GF-D8 (cell line): ENCODE data around the gene ACTG1.
"Not testable (repeated sequence)": the region's sequence is repeated elsewhere in the genome, so short reads cannot be mapped to it uniquely, and the experiment has no call there.

Experiments used
- DNase-seq: peaks from one replicate; lab custom pipeline; 2025; lab: John Stamatoyannopoulos, UW

ACTG1 gene

GRCh38 chr17:81532490-81533287, 20.1 kb upstream of the ACTG1 start:
- no peak for DNase-seq

GRCh38 chr17:81531998-81532404, 19.4 kb upstream of the ACTG1 start:
- DNase-seq, result not testable (repeated sequence)

GRCh38 chr17:81531013-81531412, 18.4 kb upstream of the ACTG1 start:
- DNase-seq, result not testable (repeated sequence)

GRCh38 chr17:81529437-81529803, 16.8 kb upstream of the ACTG1 start:
- no peak for DNase-seq

GRCh38 chr17:81528651-81529436, 16.2 kb upstream of the ACTG1 start:
- DNase-seq, result no peak

GRCh38 chr17:81528384-81528650, 15.7 kb upstream of the ACTG1 start:
- DNase-seq, result no peak

- no peak for DNase-seq
Measured at GRCh38 chr17:81527591-81528383, 15.2 kb upstream of the ACTG1 start, which contains the start of gene FSCN2. Gene FSCN2, plus strand, starts transcription at chr17:81528377. Its CDS starts 155 bp downstream, at chr17:81528532.

GRCh38 chr17:81526662-81527571, 14.3 kb upstream of the ACTG1 start:
- no peak for DNase-seq

GRCh38 chr17:81524865-81525159, 12.2 kb upstream of the ACTG1 start:
- no peak for DNase-seq

- no peak for DNase-seq
Measured at GRCh38 chr17:81524039-81524864, 11.7 kb upstream of the ACTG1 start.

- no peak for DNase-seq
Measured at GRCh38 chr17:81523402-81524038, 10.9 kb upstream of the ACTG1 start.

- no peak for DNase-seq
Measured at GRCh38 chr17:81522491-81523401, 10.1 kb upstream of the ACTG1 start.

GRCh38 chr17:81520021-81520901, 7.7 kb upstream of the ACTG1 start:
- DNase-seq, result no peak

GRCh38 chr17:81519284-81520020, 6.9 kb upstream of the ACTG1 start:
- DNase-seq, result no peak

- no peak for DNase-seq
Measured at GRCh38 chr17:81518785-81519283, 6.2 kb upstream of the ACTG1 start.

- no peak for DNase-seq
Measured at GRCh38 chr17:81518113-81518784, 5.7 kb upstream of the ACTG1 start.
